Stimulated activated CD4-positive, alpha-beta T cell treated with anti-CD3 and anti-CD28 coated beads, Interleukin-2, amount 100 ng/mL, for 4 hours (primary cell): Measurements from ENCODE around the gene OVAAL.

Source experiments
- DNase-seq: peaks from one replicate; pipeline ENCODE4 v3.0.0-alpha.2; 2020; ENCODE audit warnings: low read depth

Gene OVAAL

GRCh38 chr1:180606155-180606554 is 47.4 kb downstream of the OVAAL start:
- DNase-seq: no peak

- no peak for DNase-seq
These were observed 51.1 kb downstream of the OVAAL start for GRCh38 chr1:180609643-180610555.

- DNase-seq: no peak
These were observed 51.8 kb downstream of the OVAAL start for GRCh38 chr1:180610556-180611015.

GRCh38 chr1:180611016-180611930 is 52.5 kb downstream of the OVAAL start:
- no peak for DNase-seq

GRCh38 chr1:180612632-180613031 is 53.9 kb downstream of the OVAAL start:
- no peak for DNase-seq

GRCh38 chr1:180614730-180615129 is 56.0 kb downstream of the OVAAL start:
- no peak for DNase-seq

- no peak for DNase-seq
These were observed 56.9 kb downstream of the OVAAL start for GRCh38 chr1:180615493-180616290.
